ENCODE data around the gene ERBB3. TPM values are rescaled to one million over a fixed set of nuclear protein-coding genes. Genes with fewer than 3 reads are reported as not detected.
"Not testable (repeated sequence)": the region's sequence is repeated elsewhere in the genome, so short reads cannot be mapped to it uniquely, and the experiment has no call there.

The ERBB3 gene
- total and polyA plus RNA-seq, 8 donors, result 29.5 to 106 (median 50.3) TPM

- Histone ChIP-seq H3K4me1 (peaks cover 0 to 17% (median 13%) of the 10 kb centered on the region in 3 donors), H3K27ac (peak within 1 kb of the TSS; percentile 76 to 94 (median 86)), H3K4me3 (peak within 1 kb of the TSS; percentile 45 to 84 (median 66)), H3K27me3 (no peaks in the 10 kb centered on the region), H3K9me3 (no peaks in the 10 kb centered on the region), H3K36me3 (peaks cover 0 to 18% (median 13%) of the 10 kb centered on the region in 3 donors)
- 0% methylated on average over 34 of the region's 34 CpGs for WGBS, 2 donors
- no peak for TF ChIP-seq CTCF (IDR thresholded peaks at IDR 0.05)
- FAIRE-seq (no peak), ATAC-seq (peak; percentile 71 to 84 (median 75)), DNase-seq (peak; percentile 90 to 94 (median 92))
- intact Hi-C loops (cut with DNase I), result loop anchor here in 1 of 3 donors (5.0 kb wide), 1 partner anchor 39 kb away; no protein-coding TSS in a partner anchor
Measured at GRCh38 chr12:56116267-56117081, 36.5 kb downstream of the ERBB3 start, which contains the start of gene RPL41. RPL41 (plus strand) TSS chr12:56116633.

GRCh38 chr12:56117082-56117706 lies 37.2 kb downstream of the ERBB3 start:
- Histone ChIP-seq H3K4me3 (peak overlapping the region; percentile 45 to 84 (median 66)), H3K4me1 (peaks cover 0 to 17% (median 13%) of the 10 kb centered on the region in 3 donors), H3K36me3 (peaks cover 0 to 15% (median 8%) of the 10 kb centered on the region in 3 donors), H3K27ac (peak overlapping the region; percentile 76 to 94 (median 86))
- FAIRE-seq, H3K27me3 ChIP-seq, H3K9me3 ChIP-seq, ATAC-seq: not testable (repeated sequence)
- 1 to 2% methylated on average over 12 of the region's 16 CpGs for WGBS, 2 donors
- intact Hi-C loops (cut with DNase I), result loop anchor here in 1 of 3 donors (5.0 kb wide), 1 partner anchor 40 kb away; no protein-coding TSS in a partner anchor
- peak in 1 of 6 donors; percentile 36 for DNase-seq

GRCh38 chr12:56117778-56118687 lies 38.1 kb downstream of the ERBB3 start, which contains the start of gene ZC3H10:
ZC3H10 (plus strand) TSS chr12:56118266; CDS start chr12:56120563, 2,297 bp downstream.
- 0 to 1% methylated on average over 53 to 61 of the region's 61 CpGs for WGBS, 2 donors
- Histone ChIP-seq H3K9me3 (no peaks in the 10 kb centered on the region), H3K4me3 (peak within 1 kb of the TSS; percentile 45 to 84 (median 66)), H3K36me3 (peaks cover 0 to 8% (median 0%) of the 10 kb centered on the region in 3 donors), H3K27ac (peak within 1 kb of the TSS; percentile 80 to 94 (median 87)), H3K27me3 (no peaks in the 10 kb centered on the region), H3K4me1 (peaks cover 0 to 17% (median 13%) of the 10 kb centered on the region in 3 donors)
- TF ChIP-seq CTCF (IDR thresholded peaks at IDR 0.05), result peak in 2 of 4 donors; percentile 22 to 30
- intact Hi-C loops (cut with DNase I), result loop anchor here in 1 of 3 donors (5.0 kb wide), 1 partner anchor 41 kb away; no protein-coding TSS in a partner anchor
- FAIRE-seq (no peak), ATAC-seq (peak; percentile 78 to 88 (median 82)), DNase-seq (peak; percentile 89 to 99 (median 98))

GRCh38 chr12:56118688-56119357 lies 38.9 kb downstream of the ERBB3 start:
- intact Hi-C loops (cut with DNase I), result loop anchor here in 1 of 3 donors (5.0 kb wide), 1 partner anchor 42 kb away; no protein-coding TSS in a partner anchor
- FAIRE-seq, result no peak
- peak in 1 of 6 donors; percentile 29 for DNase-seq

More at GRCh38 chr12:56118688-56119357, 38.9 kb downstream of the ERBB3 start:
- Histone ChIP-seq H3K4me3 (peak overlapping the region; percentile 36 to 67 (median 55)), H3K36me3 (peaks cover 0 to 8% (median 0%) of the 10 kb centered on the region in 3 donors), H3K27me3 (no peaks in the 10 kb centered on the region), H3K9me3 (no peaks in the 10 kb centered on the region), H3K4me1 (peaks cover 0 to 17% (median 13%) of the 10 kb centered on the region in 3 donors), H3K27ac (peak overlapping the region; percentile 72 to 88 (median 83))
- WGBS, 2 donors, result 1 to 3% methylated on average over 13 of the region's 13 CpGs
- ATAC-seq, result peak in 1 of 4 donors; percentile 0
- no peak for TF ChIP-seq CTCF (IDR thresholded peaks at IDR 0.05)
